ENCODE data around the gene ARID1A.

DNA sequence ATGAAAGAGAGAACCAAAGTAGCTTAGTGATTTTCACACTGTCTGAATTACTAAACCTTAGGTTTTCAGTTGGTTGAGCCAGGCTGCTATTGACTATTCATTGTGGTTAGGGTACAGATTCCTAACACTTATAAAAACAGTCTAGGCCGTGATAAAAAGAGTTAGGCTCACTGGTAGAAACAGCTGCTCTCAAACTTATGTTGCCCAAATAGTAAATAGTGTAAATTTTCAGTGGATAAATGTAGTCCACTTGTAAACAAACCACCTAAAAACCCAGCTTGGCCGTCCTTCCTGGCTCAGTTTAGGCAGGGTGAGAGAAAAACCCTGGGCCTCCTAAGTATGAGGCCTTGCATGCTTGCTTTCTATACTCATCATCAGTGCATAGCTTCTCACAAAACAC is 34.9 kb downstream of the ARID1A start:
- no peak for TF ChIP-seq CTCF (IDR thresholded peaks at IDR 0.05; ENCODE audit: insufficient read depth, low read depth, low read length)
- no peak for TF ChIP-seq EZH2 (IDR thresholded peaks at IDR 0.05; ENCODE audit: insufficient read depth, low read length)

Data from astrocyte (in vitro differentiated cells and primary cell).